Mesothelial cell of epicardium (in vitro differentiated cells): ENCODE results near the gene PLA2G7. TPM values are rescaled to one million over a fixed set of nuclear protein-coding genes. Genes with fewer than 3 reads are reported as not detected.

ENCODE experiments used
- DNase-seq, 2 experiments: peaks; one replicate each; pipeline ENCODE4 v3.0.0; 2021; ENCODE audit warnings: low spot score in 2 of 2; ENCODE audit not compliant: unreplicated experiment in 2 of 2
- H3K27ac Mint-ChIP-seq: 2 replicates; pipeline ENCODE4 v1.8.0; 2021; ENCODE audit warnings: mixed read lengths
- H3K27me3 Mint-ChIP-seq: 2 replicates; pipeline ENCODE4 v1.8.0; 2021; ENCODE audit warnings: low read depth, mixed read lengths
- H3K36me3 Mint-ChIP-seq: 2 replicates; pipeline ENCODE4 v1.8.0; 2021; ENCODE audit warnings: mixed read lengths
- H3K4me1 Mint-ChIP-seq: 2 replicates; pipeline ENCODE4 v1.8.0; 2021; ENCODE audit warnings: mixed read lengths
- H3K4me3 Mint-ChIP-seq: 2 replicates; pipeline ENCODE4 v1.8.0; 2021; ENCODE audit warnings: mild to moderate bottlenecking, moderate library complexity, mixed read lengths
- H3K9me3 Mint-ChIP-seq: 2 replicates; pipeline ENCODE4 v1.8.0; 2021; ENCODE audit warnings: mixed read lengths
- total RNA-seq: library from RNA; stranded (reverse); gene quantifications from 3 replicates; pipeline ENCODE4 v1.2.1, GENCODE V29; 2021
- TF ChIP-seq, protein P1 (sequence below): fragments of 200-600 bp; sonication (generic); IDR thresholded peaks from one replicate; pipeline ENCODE4 v1.5.0; 2021; ENCODE audit warnings: antibody characterized with exemption; ENCODE audit not compliant: unreplicated experiment

PLA2G7 gene
- total RNA-seq, 1 donor from 2014 or later, result 0.54 TPM

- TF ChIP-seq, protein P1, sequence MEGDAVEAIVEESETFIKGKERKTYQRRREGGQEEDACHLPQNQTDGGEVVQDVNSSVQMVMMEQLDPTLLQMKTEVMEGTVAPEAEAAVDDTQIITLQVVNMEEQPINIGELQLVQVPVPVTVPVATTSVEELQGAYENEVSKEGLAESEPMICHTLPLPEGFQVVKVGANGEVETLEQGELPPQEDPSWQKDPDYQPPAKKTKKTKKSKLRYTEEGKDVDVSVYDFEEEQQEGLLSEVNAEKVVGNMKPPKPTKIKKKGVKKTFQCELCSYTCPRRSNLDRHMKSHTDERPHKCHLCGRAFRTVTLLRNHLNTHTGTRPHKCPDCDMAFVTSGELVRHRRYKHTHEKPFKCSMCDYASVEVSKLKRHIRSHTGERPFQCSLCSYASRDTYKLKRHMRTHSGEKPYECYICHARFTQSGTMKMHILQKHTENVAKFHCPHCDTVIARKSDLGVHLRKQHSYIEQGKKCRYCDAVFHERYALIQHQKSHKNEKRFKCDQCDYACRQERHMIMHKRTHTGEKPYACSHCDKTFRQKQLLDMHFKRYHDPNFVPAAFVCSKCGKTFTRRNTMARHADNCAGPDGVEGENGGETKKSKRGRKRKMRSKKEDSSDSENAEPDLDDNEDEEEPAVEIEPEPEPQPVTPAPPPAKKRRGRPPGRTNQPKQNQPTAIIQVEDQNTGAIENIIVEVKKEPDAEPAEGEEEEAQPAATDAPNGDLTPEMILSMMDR, result no peak
- no peaks in the 10 kb centered on the region for H3K9me3 Mint-ChIP-seq
- no peaks in the 10 kb centered on the region for H3K4me1 Mint-ChIP-seq
- H3K4me3 Mint-ChIP-seq, result no peak overlapping the region
- no peak overlapping the region for H3K27ac Mint-ChIP-seq
- peaks cover 22% of the 10 kb centered on the region for H3K27me3 Mint-ChIP-seq
- DNase-seq, result no peak
- no peaks in the 10 kb centered on the region for H3K36me3 Mint-ChIP-seq
Measured at GRCh38 chr6:46711491-46711890, 23.7 kb downstream of the PLA2G7 start.

DNA sequence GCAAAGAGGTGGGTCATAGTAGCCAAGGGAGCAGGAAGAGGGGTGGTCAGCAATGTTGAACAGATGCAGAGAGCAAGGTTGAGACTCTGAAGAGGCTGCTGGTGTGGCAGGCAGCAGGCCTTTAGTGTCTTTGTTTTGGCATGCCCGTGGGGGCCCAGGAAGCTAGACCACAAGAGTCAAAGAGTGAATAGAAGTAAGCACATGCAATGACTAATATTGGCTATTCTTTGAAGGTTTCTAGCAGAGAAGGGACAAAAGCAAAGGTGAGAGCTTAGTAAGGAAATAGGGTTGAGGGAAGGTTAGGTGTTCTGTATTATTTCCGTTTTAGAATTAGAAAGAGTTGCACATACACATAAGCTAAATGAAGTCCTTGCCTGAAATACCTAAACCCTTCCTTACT is 28.7 kb downstream of the PLA2G7 start:
- Mint-ChIP-seq H3K4me3 (no peak overlapping the region), H3K4me1 (no peaks in the 10 kb centered on the region), H3K27ac (no peak overlapping the region), H3K27me3 (peaks cover 36% of the 10 kb centered on the region), H3K36me3 (no peaks in the 10 kb centered on the region), H3K9me3 (no peaks in the 10 kb centered on the region)
- TF ChIP-seq, protein P1, result no peak
- DNase-seq, result no peak

DNA sequence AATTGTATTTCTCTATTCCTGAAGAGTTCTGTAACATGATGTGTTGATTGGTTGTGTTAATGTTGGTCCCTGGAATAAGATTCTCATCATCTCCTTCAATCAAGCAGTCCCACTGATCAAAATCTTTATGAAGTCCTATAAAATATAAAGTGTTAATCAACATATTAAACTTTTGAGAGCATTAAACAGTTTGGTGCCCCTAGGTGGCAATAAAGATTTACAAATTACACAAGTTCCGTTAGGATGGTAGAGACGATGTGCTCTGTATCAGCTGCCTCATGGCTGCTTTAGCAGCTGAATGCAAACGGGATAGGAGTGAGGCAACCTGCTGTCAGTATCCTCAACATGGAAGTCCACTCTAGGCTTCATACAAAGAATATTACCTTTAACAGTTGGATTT is 30.6 kb downstream of the PLA2G7 start:
- Mint-ChIP-seq H3K36me3 (no peaks in the 10 kb centered on the region), H3K9me3 (no peaks in the 10 kb centered on the region), H3K4me1 (no peaks in the 10 kb centered on the region), H3K27me3 (peaks cover 36% of the 10 kb centered on the region), H3K27ac (no peak overlapping the region), H3K4me3 (no peak overlapping the region)
- DNase-seq, result no peak
- TF ChIP-seq, protein P1, result no peak

DNA sequence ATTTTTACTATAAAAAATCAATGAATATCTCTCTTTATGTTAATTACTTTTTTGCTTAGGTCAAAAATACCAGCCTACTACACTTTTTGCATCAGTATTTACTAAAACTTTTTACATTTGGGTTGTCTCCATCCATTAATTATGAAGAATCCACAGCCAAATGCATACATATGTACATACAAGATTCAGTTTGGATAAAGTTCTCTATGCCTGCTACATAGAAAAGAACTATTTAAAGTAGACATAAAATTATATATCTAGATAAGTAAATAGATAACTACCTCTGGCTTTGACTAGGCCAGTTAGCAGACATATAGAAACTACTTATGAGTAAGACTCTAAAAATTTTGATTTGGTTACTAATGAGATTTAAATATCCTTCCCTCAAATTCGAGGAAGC is 35.2 kb downstream of the PLA2G7 start:
- no peak for DNase-seq
- Mint-ChIP-seq H3K4me3 (no peak overlapping the region), H3K9me3 (no peaks in the 10 kb centered on the region), H3K36me3 (no peaks in the 10 kb centered on the region), H3K27ac (no peak overlapping the region), H3K27me3 (peaks cover 32% of the 10 kb centered on the region), H3K4me1 (no peaks in the 10 kb centered on the region)
- TF ChIP-seq, protein P1, result no peak

DNA sequence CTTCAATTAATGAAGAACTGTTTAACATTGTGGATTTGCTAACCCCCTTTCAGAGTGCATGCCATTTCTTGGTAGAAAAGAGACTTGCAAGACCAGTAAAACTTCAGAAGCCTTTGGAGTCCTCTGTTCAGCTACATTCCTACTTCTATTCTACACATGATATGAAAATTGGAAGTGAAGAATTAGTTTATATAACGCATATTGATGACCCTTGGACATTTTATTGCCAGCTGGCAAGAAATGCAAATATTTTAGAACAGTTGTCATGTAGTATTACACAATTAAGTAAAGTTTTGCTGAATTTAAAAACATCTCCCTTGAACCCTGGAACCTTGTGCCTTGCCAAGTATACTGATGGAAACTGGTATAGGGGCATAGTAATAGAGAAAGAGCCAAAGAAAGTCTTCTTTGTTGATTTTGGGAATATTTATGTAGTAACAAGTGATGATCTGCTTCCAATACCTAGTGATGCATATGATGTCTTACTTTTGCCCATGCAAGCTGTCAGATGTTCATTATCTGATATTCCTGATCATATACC is 44.2 kb downstream of the PLA2G7 start:
- TF ChIP-seq, protein P1, result no peak
- H3K4me1 Mint-ChIP-seq, result no peaks in the 10 kb centered on the region
- peaks cover 3% of the 10 kb centered on the region for H3K9me3 Mint-ChIP-seq
- no peak overlapping the region for H3K27ac Mint-ChIP-seq
- H3K27me3 Mint-ChIP-seq, result peaks cover 29% of the 10 kb centered on the region
- no peaks in the 10 kb centered on the region for H3K36me3 Mint-ChIP-seq
- H3K4me3 Mint-ChIP-seq, result no peak overlapping the region
- DNase-seq, result no peak
